A172 (cell line): ENCODE measurements around the gene CTRB2. TPM values are rescaled to one million over a fixed set of nuclear protein-coding genes. Genes with fewer than 3 reads are reported as not detected.
"Not testable (repeated sequence)": the region's sequence is repeated elsewhere in the genome, so short reads cannot be mapped to it uniquely, and the experiment has no call there.

Source experiments
- DNase-seq: peaks from one replicate; pipeline ENCODE4 v3.0.0-alpha.2; 2015; ENCODE audit warnings: low spot score
- total RNA-seq: library from RNA; depleted of rRNA; stranded (reverse); fragments of >200 nt; shearing (Covaris generic); gene quantifications from 2 replicates; pipeline ENCODE4 v1.2.3, GENCODE V29; 2014

CTRB2 gene
- total RNA-seq, 1 experiment from 2014 or later, result not detected

GRCh38 chr16:75205961-75206748 lies 806 bp downstream of the CTRB2 start:
- not testable (repeated sequence) for DNase-seq

GRCh38 chr16:75205438-75205837 lies 1.5 kb downstream of the CTRB2 start:
- DNase-seq, result not testable (repeated sequence)

- not testable (repeated sequence) for DNase-seq
Observed at GRCh38 chr16:75204905-75205304, 2.1 kb downstream of the CTRB2 start.

DNA sequence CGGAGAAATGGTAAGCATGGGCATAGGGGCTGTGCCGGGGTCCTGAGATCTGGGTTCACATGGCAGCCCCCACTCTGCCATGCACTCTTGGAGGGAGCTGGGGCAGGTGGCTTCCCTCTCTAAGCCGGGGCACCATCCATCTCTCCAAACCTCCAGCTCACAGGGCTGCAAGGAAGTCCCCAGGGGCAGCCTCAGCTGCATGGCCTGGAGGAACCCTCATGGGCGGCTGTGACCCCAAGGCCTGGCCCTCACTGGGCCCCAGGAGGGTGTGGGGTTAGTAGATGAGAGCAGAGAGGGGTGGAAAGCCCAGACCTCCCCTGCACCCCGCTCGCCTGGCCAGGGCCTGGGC lies 2.6 kb downstream of the CTRB2 start:
- DNase-seq, result no peak

- no peak for DNase-seq
Observed at GRCh38 chr16:75203667-75204409, 3.1 kb downstream of the CTRB2 start.

DNA sequence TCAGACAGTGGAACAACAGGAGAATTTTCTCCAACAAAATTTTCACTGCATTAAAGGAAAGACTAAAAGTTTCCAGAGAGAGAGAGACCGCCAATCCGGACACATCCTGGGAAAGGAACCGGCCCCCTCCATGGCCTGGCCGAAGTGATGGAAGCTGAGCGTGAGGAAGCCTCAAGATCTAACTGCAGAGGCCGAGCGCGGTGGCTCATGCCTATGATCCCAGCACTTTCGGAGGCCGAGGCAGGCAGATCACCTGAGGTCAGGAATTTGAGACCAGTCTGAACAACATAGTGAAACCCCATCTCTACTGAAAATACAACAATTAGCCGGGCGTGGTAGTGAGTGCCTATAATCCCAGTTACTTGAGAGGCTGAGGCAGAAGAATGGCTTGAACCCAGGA lies 3.9 kb downstream of the CTRB2 start:
- DNase-seq, result no peak

DNA sequence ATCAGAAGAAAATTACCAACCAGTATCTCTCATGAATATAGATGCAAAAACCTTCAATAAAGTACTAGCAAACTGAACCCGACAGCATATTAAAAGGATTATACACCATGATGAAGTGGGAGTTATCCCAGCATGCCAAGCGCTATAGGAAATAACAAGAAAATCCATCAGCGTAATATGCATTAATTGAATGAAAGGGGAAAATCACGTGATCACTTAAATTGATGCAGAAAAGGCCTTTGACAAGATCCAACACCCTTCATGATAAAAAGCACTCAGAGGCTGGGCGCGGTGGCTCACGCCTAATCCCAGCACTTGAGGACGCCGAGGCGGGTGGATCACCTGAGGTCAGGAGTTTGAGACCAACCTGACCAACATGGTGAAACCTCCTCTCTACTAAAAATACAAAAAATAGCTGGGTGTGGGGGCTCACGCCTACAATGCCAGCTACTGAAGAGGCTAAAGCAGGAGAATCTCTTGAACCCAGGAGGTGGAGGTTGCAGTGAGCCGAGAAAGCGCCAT lies 4.8 kb downstream of the CTRB2 start:
- DNase-seq, result no peak

DNA sequence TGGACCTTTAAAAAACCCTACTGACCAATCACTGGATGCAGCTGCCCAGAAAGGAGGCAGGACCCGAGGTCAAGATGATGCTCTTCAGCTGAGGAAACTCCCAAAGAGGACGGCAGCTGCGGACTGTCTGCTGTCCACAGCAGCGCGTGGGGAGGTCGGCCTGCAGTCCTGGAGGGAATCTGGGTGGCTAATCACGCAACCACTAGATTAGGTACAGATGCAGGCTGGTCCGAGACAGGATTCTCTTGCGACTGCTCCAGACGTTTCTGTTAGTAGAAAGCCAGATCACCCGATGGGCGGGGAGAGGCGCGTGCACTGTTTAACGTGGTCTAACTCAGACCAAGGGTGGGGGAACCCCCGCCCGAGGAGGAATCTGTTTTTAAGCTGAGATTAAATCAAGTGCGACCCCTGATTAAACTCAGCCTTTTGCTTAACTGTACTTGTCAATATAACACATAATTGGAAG lies 8.8 kb downstream of the CTRB2 start:
- DNase-seq, result no peak

DNA sequence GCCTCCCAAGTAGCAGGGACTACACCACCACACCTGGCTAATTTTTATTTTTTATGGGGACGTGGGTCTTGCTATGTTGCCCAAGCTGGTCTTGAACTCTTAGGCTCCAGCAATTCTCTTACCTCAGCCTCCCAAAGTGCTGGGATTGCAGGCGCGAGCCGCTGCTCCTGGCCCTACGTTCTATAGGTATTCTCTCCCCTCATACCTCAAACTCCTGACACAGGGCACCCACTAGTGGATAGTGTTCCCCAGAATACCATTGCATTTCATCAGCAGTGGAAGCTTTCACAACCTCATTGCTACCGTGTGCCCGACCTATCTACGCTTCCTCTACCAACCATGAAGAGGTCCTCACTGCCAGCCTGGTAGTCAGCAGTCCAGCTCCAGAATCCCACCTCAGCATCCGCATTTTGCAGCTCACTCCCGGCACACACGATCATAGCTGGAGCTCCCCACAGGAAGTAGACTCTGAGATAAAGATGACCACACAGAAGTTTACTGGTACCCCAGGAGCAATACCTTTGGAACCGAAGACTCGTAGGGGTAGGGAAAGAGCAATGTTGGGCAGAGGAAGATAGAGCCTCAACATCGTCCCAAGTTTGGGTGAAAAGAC lies 9.3 kb downstream of the CTRB2 start:
- DNase-seq, result no peak

- DNase-seq, result no peak
Observed at GRCh38 chr16:75196836-75197235, 10.1 kb downstream of the CTRB2 start.

- no peak for DNase-seq
Observed at GRCh38 chr16:75195811-75196790, 10.9 kb downstream of the CTRB2 start.

- no peak for DNase-seq
Observed at GRCh38 chr16:75193730-75194444, 13.1 kb downstream of the CTRB2 start.

DNA sequence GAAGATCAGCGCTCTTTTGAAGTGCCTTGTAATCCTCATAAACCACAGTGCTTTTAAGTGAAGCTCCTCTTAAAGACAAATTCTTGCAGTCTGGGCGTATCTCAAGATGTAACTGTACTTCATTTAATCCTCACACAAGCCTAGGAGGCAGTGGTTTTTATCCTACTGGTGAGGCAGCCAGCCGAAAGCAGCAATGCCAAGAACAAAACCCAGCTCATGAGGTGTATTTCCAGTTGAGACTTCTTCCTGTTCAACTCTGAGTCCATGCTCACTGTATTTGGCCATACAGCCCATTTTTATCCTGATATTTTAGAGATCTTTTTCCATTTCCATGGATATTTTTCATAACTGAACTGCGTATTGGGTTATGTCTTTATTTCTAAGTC lies 13.7 kb downstream of the CTRB2 start:
- DNase-seq, result no peak

DNA sequence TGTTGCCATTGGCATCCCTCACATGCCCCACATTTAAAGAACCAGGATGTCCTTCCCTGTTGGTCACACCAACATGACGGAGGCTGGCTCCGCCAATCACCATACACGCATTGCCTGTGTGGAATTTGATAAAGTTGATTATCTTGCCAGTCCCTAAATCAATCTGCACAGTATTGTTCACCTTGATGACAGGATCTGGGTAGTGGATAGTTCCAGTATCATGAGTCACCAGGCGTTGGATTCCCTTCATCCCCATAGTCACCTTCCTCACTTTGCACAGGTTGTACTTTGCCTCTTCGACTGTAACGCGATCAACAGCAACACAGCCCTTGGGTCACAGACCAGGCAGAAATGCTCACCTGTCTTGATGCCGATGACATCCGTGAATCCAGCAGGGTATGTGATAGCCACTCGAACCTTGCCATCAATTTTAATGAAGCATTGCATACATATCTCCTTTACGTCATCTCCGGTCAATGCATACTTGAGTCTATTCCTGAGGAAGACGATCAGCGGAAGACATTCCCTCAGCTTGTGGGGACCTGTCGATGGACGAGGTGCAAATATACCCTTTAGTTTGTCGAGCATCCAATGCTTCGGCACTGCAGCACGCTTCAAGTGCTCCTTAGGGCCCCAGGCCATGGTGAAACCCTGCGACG lies 14.2 kb downstream of the CTRB2 start:
- no peak for DNase-seq

GRCh38 chr16:75189638-75190245 lies 17.2 kb downstream of the CTRB2 start:
- DNase-seq, result no peak

DNA sequence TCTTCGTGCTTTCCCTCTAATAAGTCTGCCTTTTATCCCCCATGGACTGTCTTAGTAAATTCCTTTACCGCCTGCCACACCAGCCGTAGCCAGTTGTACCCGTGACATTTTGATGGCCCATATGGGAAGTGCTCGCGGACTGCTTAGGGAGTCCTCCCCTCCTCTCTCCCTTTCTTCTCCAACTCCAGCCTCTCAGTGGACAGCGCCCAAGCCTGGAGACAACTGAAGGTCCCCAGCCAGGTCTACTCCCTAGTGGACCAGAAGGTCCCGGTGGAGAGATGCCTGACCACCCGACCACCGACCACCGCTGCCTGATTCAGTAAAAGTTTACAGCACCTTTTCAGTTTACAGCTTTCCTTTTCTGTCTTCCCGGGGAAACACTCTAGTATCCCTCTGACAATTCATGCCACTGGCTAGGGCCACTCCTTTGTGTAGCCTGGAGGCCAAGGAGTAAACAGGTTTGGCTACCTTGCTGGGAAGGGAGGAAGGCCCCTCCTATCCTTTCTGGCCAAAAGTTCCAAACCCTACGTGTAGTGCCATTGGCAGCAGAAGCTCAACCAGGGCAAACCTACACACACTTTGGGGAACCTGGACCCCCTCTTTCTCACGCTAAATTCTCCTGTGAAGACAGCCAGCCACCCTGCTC lies 18.0 kb downstream of the CTRB2 start:
- DNase-seq, result no peak

DNA sequence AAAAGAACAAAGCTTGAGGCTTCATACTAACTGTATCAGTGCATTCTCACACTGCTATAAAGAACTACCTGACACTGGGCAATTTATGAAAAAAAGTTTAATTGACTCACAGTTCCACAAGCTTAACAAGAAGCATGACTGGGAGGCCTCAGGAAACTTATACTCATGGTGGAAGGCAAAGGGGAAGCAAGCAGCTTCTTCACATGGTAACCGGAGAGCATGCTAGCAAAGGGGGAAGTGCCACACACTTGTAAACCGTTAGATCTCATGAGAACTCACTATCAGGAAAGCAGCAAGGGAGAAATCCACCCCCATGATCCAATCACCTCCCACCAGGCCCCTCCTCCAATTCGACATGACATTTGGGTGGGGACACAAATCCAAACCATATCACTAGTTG lies 25.3 kb downstream of the CTRB2 start:
- DNase-seq, result no peak

DNA sequence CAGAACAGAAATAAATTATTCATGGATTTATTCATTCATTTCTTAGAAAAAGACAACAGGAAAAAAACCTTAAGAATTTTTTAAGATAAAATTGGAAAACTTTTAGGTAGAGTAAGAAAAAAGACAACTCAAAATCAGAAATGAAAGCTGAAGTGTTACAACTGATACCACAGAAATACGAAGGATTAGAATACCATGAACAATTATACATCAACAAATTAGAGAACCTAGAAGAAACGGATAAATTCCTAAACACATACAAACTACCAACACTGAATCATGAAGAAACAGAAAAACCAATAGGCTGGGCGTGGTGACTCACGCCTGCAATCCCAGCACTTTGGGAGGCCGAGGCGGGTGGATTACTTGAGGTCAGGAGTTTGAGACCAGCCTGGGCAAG lies 27.8 kb downstream of the CTRB2 start:
- DNase-seq, result no peak

GRCh38 chr16:75176926-75177325 lies 30.0 kb downstream of the CTRB2 start:
- no peak for DNase-seq
